ENCODE measurements around the gene GDPD5.

- TF ChIP-seq ZBTB21 (CRISPR knock-in tag; IDR thresholded peaks at IDR 0.05; ENCODE audit: borderline replicate concordance) (no peak), FOXP1 (CRISPR knock-in tag; IDR thresholded peaks at IDR 0.05; ENCODE audit: borderline replicate concordance) (no peak), ZNF121 (CRISPR knock-in tag; IDR thresholded peaks at IDR 0.05) (no peak), ATF1 (CRISPR knock-in tag; IDR thresholded peaks at IDR 0.05) (no peak), ZMAT4 (CRISPR knock-in tag; IDR thresholded peaks at IDR 0.05) (no peak), MAX (CRISPR knock-in tag; IDR thresholded peaks at IDR 0.05) (no peak), TEAD4 (CRISPR knock-in tag; IDR thresholded peaks at IDR 0.05) (no peak)
- TF ChIP-seq, protein P1, sequence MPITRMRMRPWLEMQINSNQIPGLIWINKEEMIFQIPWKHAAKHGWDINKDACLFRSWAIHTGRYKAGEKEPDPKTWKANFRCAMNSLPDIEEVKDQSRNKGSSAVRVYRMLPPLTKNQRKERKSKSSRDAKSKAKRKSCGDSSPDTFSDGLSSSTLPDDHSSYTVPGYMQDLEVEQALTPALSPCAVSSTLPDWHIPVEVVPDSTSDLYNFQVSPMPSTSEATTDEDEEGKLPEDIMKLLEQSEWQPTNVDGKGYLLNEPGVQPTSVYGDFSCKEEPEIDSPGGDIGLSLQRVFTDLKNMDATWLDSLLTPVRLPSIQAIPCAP (CRISPR knock-in tag; IDR thresholded peaks at IDR 0.05), result no peak
- TF ChIP-seq, protein P2, sequence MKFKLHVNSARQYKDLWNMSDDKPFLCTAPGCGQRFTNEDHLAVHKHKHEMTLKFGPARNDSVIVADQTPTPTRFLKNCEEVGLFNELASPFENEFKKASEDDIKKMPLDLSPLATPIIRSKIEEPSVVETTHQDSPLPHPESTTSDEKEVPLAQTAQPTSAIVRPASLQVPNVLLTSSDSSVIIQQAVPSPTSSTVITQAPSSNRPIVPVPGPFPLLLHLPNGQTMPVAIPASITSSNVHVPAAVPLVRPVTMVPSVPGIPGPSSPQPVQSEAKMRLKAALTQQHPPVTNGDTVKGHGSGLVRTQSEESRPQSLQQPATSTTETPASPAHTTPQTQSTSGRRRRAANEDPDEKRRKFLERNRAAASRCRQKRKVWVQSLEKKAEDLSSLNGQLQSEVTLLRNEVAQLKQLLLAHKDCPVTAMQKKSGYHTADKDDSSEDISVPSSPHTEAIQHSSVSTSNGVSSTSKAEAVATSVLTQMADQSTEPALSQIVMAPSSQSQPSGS (CRISPR knock-in tag; IDR thresholded peaks at IDR 0.05; ENCODE audit: borderline replicate concordance, low read depth), result no peak
- TF ChIP-seq, protein P3, sequence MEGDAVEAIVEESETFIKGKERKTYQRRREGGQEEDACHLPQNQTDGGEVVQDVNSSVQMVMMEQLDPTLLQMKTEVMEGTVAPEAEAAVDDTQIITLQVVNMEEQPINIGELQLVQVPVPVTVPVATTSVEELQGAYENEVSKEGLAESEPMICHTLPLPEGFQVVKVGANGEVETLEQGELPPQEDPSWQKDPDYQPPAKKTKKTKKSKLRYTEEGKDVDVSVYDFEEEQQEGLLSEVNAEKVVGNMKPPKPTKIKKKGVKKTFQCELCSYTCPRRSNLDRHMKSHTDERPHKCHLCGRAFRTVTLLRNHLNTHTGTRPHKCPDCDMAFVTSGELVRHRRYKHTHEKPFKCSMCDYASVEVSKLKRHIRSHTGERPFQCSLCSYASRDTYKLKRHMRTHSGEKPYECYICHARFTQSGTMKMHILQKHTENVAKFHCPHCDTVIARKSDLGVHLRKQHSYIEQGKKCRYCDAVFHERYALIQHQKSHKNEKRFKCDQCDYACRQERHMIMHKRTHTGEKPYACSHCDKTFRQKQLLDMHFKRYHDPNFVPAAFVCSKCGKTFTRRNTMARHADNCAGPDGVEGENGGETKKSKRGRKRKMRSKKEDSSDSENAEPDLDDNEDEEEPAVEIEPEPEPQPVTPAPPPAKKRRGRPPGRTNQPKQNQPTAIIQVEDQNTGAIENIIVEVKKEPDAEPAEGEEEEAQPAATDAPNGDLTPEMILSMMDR (IDR thresholded peaks at IDR 0.05), result no peak
Measured at GRCh38 chr11:75467881-75468280, 57.9 kb downstream of the GDPD5 start.
